Osteocyte (in vitro differentiated cells): Measurements from ENCODE around the gene TSEN34. TPM values are rescaled to one million over a fixed set of nuclear protein-coding genes. Genes with fewer than 3 reads are reported as not detected.
"Not testable (repeated sequence)": the region's sequence is repeated elsewhere in the genome, so short reads cannot be mapped to it uniquely, and the experiment has no call there.

ENCODE experiments used
- DNase-seq: peaks from one replicate; pipeline ENCODE4 v3.0.0; 2021; ENCODE audit warnings: mixed read lengths; ENCODE audit not compliant: unreplicated experiment; ENCODE audit errors: extremely low spot score
- H3K27ac Mint-ChIP-seq: one replicate; pipeline ENCODE4 v1.8.0; 2021; ENCODE audit warnings: mild to moderate bottlenecking, mixed read lengths; ENCODE audit not compliant: unreplicated experiment
- H3K27me3 Mint-ChIP-seq: one replicate; pipeline ENCODE4 v1.8.0; 2021; ENCODE audit warnings: mixed read lengths; ENCODE audit not compliant: unreplicated experiment
- H3K36me3 Mint-ChIP-seq: one replicate; pipeline ENCODE4 v1.8.0; 2021; ENCODE audit warnings: mixed read lengths; ENCODE audit not compliant: unreplicated experiment
- H3K4me1 Mint-ChIP-seq: one replicate; pipeline ENCODE4 v1.8.0; 2021; ENCODE audit warnings: mixed read lengths; ENCODE audit not compliant: unreplicated experiment
- H3K4me3 Mint-ChIP-seq: one replicate; pipeline ENCODE4 v1.8.0; 2021; ENCODE audit warnings: mild to moderate bottlenecking, moderate library complexity, mixed read lengths; ENCODE audit not compliant: unreplicated experiment
- H3K9me3 Mint-ChIP-seq: one replicate; pipeline ENCODE4 v1.8.0; 2021; ENCODE audit warnings: mixed read lengths; ENCODE audit not compliant: unreplicated experiment
- CTCF ChIP-seq: fragments of 200-600 bp; sonication (generic); IDR thresholded peaks from 2 replicates; pipeline ENCODE4 v1.5.0; 2021; ENCODE audit warnings: antibody characterized with exemption, mild to moderate bottlenecking, moderate library complexity
- total RNA-seq: library from RNA; stranded (reverse); gene quantifications from 2 replicates; pipeline ENCODE4 v1.2.1, GENCODE V29; 2021

The TSEN34 gene
- total RNA-seq, 1 donor from 2014 or later = 53.7 TPM

DNA sequence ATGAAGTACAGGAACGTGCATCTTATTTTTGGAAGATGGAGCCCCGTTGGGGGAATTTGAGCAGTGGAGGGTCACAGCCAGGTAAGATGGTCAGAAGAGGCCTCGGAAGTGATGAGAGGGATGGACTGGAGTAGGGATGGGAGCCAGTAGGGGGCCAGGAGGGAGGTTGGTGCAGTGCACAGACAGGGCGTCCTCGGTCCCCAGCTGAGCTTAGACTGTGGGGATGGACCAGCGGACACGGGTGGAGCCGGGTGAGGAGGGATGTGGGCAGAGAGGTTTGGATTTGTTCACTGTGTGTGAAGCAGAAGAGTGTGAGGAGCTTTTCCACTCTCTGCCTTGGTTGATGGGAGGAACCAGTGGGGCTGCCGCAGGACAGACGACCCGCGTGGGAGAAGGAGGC is 20.1 kb downstream of the TSEN34 start:
- Mint-ChIP-seq H3K4me3 (no peak overlapping the region), H3K27ac (peak overlapping the region; percentile 70), H3K9me3 (no peaks in the 10 kb centered on the region), H3K36me3 (peaks cover 16% of the 10 kb centered on the region), H3K27me3 (no peaks in the 10 kb centered on the region), H3K4me1 (peaks cover 41% of the 10 kb centered on the region)
- DNase-seq = no peak
- TF ChIP-seq CTCF = no peak

DNA sequence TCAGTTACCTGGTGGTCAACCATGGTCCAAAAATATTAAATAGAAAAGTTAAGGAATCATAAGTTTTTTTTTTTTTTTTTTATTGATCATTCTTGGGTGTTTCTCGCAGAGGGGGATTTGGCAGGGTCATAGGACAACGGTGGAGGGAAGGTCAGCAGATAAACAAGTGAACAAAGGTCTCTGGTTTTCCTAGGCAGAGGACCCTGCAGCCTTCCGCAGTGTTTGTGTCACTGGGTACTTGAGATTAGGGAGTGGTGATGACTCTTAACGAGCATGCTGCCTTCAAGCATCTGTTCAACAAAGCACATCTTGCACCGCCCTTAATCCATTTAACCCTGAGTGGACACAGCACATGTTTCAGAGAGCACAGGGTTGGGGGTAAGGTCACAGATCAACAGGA is 23.1 kb downstream of the TSEN34 start:
- H3K36me3 Mint-ChIP-seq, H3K4me3 Mint-ChIP-seq, H3K9me3 Mint-ChIP-seq, DNase-seq, H3K27ac Mint-ChIP-seq, H3K27me3 Mint-ChIP-seq: not testable (repeated sequence)
- peaks cover 35% of the 10 kb centered on the region for H3K4me1 Mint-ChIP-seq

GRCh38 chr19:54214734-54215133 is 23.6 kb downstream of the TSEN34 start:
- peaks cover 30% of the 10 kb centered on the region for H3K4me1 Mint-ChIP-seq
- DNase-seq, H3K4me3 Mint-ChIP-seq, H3K9me3 Mint-ChIP-seq, H3K27me3 Mint-ChIP-seq, H3K27ac Mint-ChIP-seq, H3K36me3 Mint-ChIP-seq: not testable (repeated sequence)

DNA sequence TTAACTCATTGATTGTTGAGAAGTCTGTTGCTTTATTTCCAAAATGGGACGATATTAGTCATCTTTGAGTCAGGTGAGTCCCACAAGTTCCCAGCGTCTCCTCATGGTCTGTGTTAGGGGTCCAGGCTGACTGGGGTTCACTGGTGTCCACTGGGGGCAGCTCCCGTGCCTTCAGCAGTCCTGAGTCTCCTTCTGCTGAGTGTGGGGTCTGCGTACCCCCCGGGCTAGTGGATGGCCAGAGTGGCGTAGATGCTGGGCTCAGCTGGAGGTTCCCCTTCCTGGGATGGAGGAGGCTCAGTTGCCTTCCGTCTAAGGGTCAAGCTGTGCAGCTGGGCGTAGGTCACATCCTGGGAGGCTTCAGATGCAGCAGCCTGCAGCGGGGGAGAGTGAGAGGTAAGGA is 25.8 kb downstream of the TSEN34 start:
- no peaks in the 10 kb centered on the region for H3K27me3 Mint-ChIP-seq
- no peaks in the 10 kb centered on the region for H3K9me3 Mint-ChIP-seq
- no peak for TF ChIP-seq CTCF
- no peaks in the 10 kb centered on the region for H3K36me3 Mint-ChIP-seq
- peaks cover 14% of the 10 kb centered on the region for H3K4me1 Mint-ChIP-seq
- no peak for DNase-seq
- H3K27ac Mint-ChIP-seq = peak overlapping the region; percentile 56
- no peak overlapping the region for H3K4me3 Mint-ChIP-seq

DNA sequence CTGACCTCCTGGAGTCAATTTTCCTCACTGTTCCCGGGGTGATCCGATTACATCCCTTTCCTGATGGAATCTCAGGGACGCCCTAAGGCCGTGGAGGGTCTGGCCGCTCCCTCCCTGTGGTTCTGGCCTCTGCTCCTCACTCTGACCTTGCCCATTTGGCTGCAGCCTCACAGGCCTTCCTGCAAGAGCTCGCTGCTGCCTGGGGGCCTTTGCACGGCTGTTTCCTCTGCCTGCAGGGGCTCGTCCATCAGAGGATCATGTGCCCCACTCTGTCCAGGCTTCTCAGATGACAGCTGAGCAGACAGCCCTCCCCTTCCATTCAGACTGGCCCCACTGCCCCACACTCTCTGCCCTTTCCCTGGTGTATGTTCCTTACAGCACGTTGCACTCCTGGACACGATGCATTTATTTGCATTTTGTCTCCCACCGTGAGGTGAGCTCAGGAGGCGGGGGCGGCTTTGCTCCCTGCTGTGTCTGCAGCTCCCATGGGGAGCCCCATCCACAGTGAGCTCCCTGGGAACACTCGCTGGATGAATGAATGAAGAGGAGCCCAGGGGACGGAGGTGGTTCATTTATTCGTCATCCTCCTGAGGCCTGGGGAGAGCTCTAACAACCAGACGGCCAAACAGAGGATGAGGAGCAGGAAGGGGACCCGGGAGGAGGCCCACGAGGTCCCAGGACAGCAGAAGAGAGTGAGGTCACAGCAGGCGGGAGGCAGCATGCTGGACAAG is 26.6 kb downstream of the TSEN34 start:
- not testable (repeated sequence) for DNase-seq, H3K27me3 Mint-ChIP-seq, H3K27ac Mint-ChIP-seq, H3K4me3 Mint-ChIP-seq, H3K9me3 Mint-ChIP-seq, H3K36me3 Mint-ChIP-seq
- H3K4me1 Mint-ChIP-seq = peaks cover 14% of the 10 kb centered on the region

DNA sequence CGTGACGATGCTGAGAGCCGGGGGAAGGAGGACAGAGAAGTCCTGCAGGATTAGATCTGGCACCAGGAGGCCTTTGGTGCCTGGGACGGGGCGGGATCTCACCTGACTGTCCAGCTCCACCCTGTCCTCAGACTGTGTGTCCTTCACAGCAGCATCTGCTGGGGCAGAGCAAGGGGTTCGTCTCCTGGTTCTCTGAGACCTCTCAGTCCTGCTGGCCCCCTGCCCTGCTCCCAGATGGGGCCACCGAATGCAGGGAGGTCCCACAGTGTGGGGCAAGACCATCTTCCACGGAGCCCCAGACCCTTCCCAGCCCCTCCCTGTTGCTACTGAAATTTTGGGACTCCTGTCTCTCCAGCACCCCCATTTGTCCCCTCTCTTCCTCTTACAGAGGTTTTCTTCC is 27.2 kb downstream of the TSEN34 start:
- DNase-seq = no peak
- H3K27ac Mint-ChIP-seq = no peak overlapping the region
- H3K27me3 Mint-ChIP-seq = peaks cover 2% of the 10 kb centered on the region
- no peak overlapping the region for H3K4me3 Mint-ChIP-seq
- peaks cover 14% of the 10 kb centered on the region for H3K4me1 Mint-ChIP-seq
- TF ChIP-seq CTCF = no peak
- no peaks in the 10 kb centered on the region for H3K9me3 Mint-ChIP-seq
- H3K36me3 Mint-ChIP-seq = no peaks in the 10 kb centered on the region
